Measurements from ENCODE around the gene GPR137C.

GPR137C gene

DNA sequence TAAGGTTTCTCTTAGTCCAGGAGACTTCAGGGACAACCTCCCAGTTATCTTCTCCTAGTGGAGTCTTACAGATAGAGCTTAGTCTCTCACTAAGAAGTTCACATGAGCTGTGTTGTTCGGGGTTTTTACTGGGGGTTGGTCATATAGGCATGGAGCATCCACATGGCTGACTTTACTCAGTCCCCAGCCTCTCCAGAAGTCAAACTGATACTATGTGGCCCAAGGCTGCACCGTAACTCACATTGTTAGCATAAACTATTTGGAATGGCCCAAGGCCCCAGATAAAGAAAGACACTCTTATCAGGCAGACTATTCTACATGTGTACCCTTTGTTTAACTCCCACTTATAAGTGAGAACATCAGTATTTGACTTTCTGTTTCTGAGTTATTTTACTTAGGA lies 23.2 kb downstream of the GPR137C start:
- no peak for DNase-seq

GRCh38 chr14:52583544-52583943 lies 30.9 kb downstream of the GPR137C start:
- no peak for DNase-seq

DNA sequence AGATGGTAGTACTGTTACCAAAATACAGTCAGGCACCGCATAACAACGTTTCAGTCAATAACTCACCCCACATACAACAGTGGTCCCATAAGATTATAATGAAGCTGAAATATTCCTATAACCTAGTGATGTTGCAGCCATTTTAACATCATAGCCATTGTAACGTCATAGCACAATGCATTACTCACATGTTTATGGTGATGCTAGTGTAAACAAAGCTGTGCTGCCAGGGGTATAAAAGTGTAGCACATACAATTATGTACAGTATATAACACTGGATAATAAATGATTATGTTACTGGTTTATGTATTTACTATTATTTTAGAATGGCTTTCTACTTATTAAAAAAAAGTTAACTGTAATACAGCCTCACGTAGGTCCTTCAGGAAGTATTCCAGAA lies 37.0 kb downstream of the GPR137C start:
- no peak for DNase-seq

GRCh38 chr14:52590318-52590717 lies 37.7 kb downstream of the GPR137C start:
- DNase-seq: no peak

DNA sequence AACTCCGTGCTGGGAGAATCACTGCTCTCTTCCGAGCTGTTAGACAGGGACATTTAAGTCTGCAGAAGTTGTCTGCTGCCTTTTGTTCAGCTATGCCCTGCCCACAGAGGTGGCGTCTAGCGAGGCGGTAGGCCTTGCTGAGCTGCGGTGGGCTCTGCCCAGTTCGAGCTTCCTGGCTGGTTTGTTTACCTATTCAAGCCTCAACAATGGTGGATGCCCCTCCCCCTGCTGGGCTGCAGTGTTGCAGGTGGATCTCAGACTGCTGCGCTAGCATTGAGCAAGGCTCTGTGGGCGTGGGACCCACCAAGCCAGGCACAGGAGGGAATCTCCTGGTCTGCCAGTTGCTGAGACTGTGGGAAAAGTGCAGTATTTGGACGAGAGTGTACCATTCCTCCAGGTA lies 43.7 kb downstream of the GPR137C start:
- DNase-seq: no peak

DNA sequence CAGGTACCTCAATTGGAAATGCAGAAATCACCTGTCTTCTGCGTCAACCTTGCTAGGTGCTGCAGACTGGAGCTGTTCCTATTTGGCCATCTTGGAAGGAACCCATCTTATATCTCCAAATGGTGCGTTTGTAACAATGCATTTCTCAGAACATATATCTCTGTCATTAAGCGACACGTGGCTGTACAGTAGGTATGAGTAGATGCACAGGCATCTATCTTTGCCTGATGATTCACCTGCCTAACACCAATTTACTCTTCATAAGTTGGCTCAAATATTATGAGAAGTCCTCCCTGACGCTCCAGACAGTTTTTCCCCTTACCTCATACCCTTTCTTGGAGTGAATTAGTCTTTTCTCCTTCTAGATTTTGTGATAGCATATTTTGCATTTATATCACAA lies 44.2 kb downstream of the GPR137C start:
- no peak for DNase-seq

DNA sequence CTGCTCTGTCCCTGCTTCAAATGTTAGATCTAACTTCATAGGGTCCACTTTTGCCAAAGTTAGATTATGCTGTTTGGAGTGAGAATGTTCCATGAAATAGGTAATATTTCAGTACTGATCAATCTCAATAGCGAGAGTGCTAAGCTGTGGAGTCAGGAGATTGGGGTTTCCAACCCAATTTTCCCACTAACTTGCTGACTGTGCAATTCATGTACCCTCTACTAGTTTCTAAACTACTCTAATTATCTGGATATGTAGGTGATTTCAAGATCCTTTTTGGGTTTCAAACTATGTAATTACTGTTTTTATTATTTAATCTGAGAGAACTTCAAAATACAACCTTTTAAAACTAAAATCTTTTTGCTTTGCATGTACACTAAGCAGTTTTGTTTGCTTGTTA lies 45.9 kb downstream of the GPR137C start:
- no peak for DNase-seq

DNA sequence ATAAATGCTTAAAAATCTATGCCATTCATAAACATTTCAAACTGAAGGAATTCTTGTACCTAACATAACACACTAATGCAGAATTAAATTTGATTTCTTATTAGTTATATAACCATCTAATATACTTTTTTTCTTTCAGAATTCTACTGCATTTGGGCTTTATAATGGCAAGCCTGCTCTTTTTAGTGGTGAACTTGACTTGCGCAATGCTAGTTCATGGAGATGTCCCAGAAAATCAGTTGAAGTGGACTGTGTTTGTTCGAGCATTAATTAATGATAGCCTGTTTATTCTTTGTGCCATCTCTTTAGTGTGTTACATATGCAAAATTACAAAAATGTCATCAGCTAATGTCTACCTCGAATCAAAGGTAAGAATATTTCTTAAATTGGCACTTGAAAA lies 47.3 kb downstream of the GPR137C start:
- no peak for DNase-seq

- no peak for DNase-seq
Observed at GRCh38 chr14:52602131-52602530, 49.5 kb downstream of the GPR137C start.

GRCh38 chr14:52607061-52607460 lies 54.4 kb downstream of the GPR137C start:
- DNase-seq: no peak

GRCh38 chr14:52609445-52610044 lies 56.9 kb downstream of the GPR137C start:
- DNase-seq: no peak

- DNase-seq: no peak
Observed at GRCh38 chr14:52610187-52610586, 57.6 kb downstream of the GPR137C start.

- no peak for DNase-seq
Observed at GRCh38 chr14:52618602-52619001, 66.0 kb downstream of the GPR137C start.

GRCh38 chr14:52619687-52620086 lies 67.1 kb downstream of the GPR137C start:
- no peak for DNase-seq

DNA sequence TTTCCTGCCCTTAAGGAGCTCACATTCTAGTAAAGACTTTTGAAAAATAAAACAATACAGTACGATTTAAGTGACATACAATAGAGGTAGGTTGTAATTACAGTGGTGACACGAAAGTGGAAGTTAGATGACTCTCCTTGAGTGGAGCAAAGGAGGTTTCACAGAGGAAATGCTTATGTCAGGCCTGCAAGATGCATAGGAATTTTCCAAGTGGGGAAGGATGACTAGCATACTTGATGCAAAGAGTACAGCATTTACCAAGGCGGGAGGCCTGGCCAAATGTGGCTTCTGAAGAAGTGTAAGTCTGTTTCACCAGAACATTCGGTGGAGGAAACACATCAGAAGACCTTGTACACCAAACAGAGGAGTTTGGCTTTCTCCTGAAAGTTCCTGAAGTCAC lies 87.5 kb downstream of the GPR137C start:
- DNase-seq: no peak

DNA sequence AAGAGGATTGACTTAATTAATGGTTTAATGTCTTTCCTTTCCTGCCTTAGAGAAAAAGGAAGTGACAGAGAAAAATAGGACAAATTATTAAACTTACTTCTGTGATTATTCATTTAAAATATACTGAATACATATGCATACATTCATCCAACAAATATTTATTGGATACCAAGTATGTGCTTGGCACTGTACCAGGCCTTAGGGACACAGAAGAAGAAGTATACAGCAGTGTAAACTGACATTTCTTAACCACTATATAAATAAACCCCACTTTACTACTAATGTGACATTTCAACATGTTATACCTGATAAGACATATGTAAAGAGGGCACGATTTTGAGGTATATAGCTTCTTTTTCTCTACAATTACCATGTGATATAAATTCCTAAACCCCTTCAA lies 89.1 kb downstream of the GPR137C start:
- DNase-seq: no peak

GRCh38 chr14:52649511-52649910 lies 96.9 kb downstream of the GPR137C start:
- DNase-seq: no peak

GRCh38 chr14:52650774-52651173 lies 98.1 kb downstream of the GPR137C start:
- no peak for DNase-seq

DNA sequence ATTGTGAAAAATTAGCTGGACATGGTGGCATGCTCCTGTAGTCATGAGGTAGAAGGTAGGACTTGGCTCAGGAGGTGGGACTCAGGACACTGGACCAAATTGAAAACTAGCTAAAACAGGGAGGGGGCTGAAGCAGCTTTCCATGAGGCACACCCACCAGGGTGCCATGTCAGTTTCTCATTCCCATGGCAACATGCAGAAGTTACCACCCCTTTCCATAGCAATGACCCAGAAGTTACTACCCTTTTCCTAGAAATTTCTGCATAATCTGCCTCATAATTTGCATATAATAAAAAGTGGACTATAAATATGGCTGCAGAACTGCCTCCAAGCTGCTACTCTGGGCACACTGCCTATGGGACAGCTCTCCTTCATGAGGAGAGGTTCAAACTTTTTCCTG lies 104.3 kb downstream of the GPR137C start:
- no peak for DNase-seq

DNA sequence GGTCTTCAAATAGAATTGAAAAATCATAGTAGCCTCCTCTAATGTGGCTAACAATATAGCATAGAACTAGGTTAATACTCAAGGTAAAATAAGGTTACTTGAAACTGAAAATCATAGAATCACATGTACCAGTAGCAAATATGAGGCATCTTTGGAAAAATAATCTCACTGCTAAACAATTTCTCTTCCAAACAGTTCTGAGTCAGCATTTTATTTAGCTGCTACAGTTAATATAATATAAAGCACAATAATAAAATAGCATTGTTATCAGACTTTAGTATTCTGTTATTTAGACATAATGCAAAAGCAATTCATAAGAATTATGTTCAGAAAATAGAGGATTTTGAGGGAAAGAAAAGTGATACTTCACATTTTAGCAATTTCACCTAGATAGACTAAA lies 107.7 kb downstream of the GPR137C start:
- DNase-seq: no peak

DNA sequence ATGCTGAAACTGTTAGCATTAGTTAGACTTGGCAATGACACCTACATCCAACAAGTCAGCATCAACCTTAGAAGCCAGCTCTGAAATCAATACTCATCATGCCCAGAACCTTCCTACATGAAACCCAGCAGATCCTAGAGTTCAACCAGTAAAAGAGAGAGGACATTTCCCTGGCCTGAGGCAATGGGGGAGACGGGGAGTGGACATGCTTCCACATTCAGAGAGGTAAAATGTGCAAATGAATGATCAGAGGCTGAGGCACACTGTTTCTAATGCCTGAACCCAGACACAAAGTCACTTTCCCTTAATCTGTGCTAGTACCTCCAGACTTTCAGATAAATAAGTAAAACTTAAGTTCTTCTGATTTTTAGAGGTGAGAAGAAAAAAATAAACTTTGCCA lies 108.2 kb downstream of the GPR137C start:
- no peak for DNase-seq

GRCh38 chr14:52661314-52661713 lies 108.7 kb downstream of the GPR137C start:
- DNase-seq: no peak

GRCh38 chr14:52663850-52664249 lies 111.2 kb downstream of the GPR137C start:
- no peak for DNase-seq

DNA sequence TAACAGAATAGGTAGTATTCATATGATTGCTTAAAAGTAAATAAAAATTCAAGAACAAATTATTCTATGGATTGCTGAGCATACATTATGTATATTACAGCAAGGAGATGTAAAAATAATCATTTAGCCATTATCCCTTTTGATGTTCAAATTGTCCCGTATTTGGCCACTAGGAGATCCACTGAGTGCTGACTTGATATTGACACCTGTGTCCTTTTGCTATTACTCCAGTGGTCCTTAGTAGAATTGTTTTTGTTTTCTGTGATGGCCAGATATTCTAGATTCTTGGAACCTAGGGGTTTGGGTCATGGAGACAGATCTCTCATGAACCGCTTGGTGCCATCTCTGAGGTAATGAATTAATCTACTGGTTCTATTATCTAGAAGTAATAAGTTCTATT lies 126.0 kb downstream of the GPR137C start:
- DNase-seq: peak in 1 of 2 donors; percentile 43

- DNase-seq: no peak
Observed at GRCh38 chr14:52683985-52684520, 131.4 kb downstream of the GPR137C start.

Measured in CD4-positive, alpha-beta T cell treated with Interleukin-1 beta for 1 hour (primary cell).